Upper lobe of left lung (tissue), 4 donors: ENCODE measurements around the gene USP2.

Experiments
- POLR2A ChIP-seq, 4 donors: fragments of 450-650 bp; IDR thresholded peaks; one replicate each; pipeline ENCODE4 v1.5.1; 2016 to 2017; ENCODE audit warnings: antibody characterized with exemption in 4 of 4, mild to moderate bottlenecking in 2 of 4
- TF ChIP-seq, protein P1 (sequence below), 6 experiments: fragments of 450-650 bp in 4 of 6; fragments of 200-600 bp in 2 of 6; sonication (generic) in 2 of 6; IDR thresholded peaks; one replicate each; pipeline ENCODE4 v1.5.1; 2016 to 2019; ENCODE audit warnings: antibody characterized with exemption in 6 of 6

DNA sequence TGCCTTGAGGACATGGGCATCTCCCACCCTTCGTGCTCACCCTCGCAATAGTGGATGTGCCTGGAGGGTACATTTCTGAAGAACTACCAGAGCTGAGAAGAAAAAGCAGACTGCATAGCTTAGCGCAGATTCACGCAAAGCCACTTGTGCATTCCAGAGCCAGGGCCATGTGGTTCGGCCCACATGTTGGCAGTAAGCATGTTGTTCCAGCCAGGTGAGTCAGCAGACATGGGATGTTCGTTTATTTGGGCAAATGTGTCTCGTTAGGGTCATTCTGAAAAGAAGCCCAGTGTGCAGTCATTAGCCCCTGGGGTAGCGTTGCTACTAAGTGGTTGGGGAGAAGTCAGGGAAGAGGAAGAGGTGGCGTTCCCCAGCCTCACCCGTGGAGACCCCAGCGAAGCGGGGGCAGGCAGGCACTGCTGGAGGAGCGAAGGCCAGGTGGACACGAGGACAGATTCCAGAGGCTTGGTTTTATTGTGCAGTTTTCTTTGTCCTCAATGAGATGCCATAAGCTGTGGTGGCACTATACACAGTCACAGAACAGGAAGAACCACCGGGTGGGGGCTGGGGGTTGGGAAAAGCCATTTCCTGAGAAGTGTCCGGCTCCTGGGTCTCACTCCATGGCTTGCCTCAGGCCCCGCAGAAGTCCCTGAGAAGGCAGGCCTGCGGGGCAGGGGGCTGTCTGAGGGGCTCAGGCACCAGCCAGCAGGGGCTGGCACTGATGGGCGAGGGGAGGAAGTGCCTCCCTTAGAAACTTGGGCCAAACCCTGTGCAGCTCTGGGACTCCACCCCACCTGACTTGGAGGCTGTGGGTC is 36.4 kb upstream of the USP2 start:
- TF ChIP-seq, protein P1, sequence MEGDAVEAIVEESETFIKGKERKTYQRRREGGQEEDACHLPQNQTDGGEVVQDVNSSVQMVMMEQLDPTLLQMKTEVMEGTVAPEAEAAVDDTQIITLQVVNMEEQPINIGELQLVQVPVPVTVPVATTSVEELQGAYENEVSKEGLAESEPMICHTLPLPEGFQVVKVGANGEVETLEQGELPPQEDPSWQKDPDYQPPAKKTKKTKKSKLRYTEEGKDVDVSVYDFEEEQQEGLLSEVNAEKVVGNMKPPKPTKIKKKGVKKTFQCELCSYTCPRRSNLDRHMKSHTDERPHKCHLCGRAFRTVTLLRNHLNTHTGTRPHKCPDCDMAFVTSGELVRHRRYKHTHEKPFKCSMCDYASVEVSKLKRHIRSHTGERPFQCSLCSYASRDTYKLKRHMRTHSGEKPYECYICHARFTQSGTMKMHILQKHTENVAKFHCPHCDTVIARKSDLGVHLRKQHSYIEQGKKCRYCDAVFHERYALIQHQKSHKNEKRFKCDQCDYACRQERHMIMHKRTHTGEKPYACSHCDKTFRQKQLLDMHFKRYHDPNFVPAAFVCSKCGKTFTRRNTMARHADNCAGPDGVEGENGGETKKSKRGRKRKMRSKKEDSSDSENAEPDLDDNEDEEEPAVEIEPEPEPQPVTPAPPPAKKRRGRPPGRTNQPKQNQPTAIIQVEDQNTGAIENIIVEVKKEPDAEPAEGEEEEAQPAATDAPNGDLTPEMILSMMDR (IDR thresholded peaks at IDR 0.05) = no peak
- no peak for TF ChIP-seq POLR2A (IDR thresholded peaks at IDR 0.05)
